GM12892 (cell line): ENCODE results near the gene HOXA11.

ENCODE experiments used
- DNase-seq: peaks from one replicate; pipeline ENCODE4 v3.0.0; 2011; ENCODE audit not compliant: insufficient read length
- FAIRE-seq: peaks from 2 replicates; lab custom pipeline; 2011; peaks lifted over from hg19 to GRCh38; lab: Jason Lieb, UNC
- POLR2A ChIP-seq: IDR thresholded peaks from 2 replicates; pipeline ENCODE4 v1.6.1; 2011; ENCODE audit warnings: low read depth, low read length, control low read depth
- POLR2AphosphoS5 ChIP-seq: IDR thresholded peaks from 2 replicates; pipeline ENCODE4 v1.6.1; 2011; ENCODE audit warnings: low read depth, low read length, control low read depth
- TAF1 ChIP-seq: IDR thresholded peaks from 2 replicates; pipeline ENCODE4 v1.6.1; 2011; ENCODE audit warnings: low read depth, mild to moderate bottlenecking, control low read depth, low read length, borderline replicate concordance

Gene HOXA11

GRCh38 chr7:27143950-27144780, 40.9 kb downstream of the HOXA11 start:
- no peak for TF ChIP-seq POLR2A
- TF ChIP-seq POLR2AphosphoS5 = no peak
- TF ChIP-seq TAF1 = no peak
- FAIRE-seq = no peak
- DNase-seq = no peak

DNA sequence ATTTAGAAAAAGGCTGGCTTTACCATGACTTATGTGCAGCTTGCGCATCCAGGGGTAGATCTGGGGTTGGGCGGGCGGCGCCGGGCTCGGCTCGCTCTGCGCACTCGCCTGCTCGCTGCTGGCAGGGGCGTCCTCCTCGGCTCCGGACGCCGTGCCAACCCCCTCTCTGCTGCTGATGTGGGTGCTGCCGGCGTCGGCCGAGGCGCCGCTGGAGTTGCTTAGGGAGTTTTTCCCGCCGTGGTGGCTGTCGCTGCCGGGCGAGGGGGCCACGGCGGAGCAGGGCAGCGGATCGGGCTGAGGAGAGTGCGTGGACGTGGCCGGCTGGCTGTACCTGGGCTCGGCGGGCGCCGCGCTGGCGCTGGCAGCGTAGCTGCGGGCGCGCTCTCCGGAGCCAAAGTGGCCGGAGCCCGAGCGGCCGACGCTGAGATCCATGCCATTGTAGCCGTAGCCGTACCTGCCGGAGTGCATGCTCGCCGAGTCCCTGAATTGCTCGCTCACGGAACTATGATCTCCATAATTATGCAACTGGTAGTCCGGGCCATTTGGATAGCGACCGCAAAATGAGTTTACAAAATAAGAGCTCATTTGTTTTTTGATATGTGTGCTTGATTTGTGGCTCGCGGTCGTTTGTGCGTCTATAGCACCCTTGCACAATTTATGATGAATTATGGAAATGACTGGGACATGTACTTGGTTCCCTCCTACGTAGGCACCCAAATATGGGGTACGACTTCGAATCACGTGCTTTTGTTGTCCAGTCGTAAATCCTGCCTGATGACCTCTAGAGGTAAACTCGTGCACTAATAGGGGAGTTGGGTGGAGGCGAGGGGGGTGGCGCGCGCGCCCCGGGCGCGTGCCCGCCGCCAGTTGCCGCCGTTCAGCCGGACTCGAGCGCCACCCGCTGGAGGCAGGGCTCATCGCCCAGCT, 41.7 kb downstream of the HOXA11 start, which contains the start of gene HOXA5:
Gene HOXA5, minus strand, starts transcription at position 659 of the 927 bp plus-strand sequence. Its CDS starts 74 bp downstream, at position 585.
- DNase-seq (no peak), FAIRE-seq (no peak)
- TF ChIP-seq TAF1 = no peak
- no peak for TF ChIP-seq POLR2AphosphoS5
- no peak for TF ChIP-seq POLR2A

DNA sequence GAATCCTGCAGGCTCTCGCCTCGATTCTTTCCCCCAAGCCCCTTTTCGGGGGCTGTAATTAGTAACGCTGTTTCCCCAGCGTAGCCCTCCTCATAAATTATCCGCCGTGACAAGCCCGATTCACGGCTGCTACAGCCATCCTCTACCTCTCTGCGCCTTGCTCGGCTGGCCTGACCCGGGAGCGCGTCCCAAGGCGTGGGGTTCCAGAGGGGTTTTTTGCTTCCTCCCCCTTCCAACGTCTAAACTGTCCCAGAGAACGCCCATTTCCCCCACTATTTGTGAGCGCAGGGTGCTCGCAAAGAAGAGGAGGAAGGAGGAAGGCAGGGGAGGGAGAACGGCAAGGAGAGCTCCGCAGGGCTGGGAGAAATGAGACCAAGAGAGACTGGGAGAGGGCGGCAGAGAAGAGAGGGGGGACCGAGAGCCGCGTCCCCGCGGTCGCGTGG, 42.4 kb downstream of the HOXA11 start:
- FAIRE-seq = no peak
- no peak for DNase-seq
- no peak for TF ChIP-seq POLR2A
- TF ChIP-seq TAF1 = no peak
- no peak for TF ChIP-seq POLR2AphosphoS5

- TF ChIP-seq POLR2AphosphoS5 (no peak), TAF1 (no peak), POLR2A (no peak)
- no peak for FAIRE-seq
- DNase-seq = no peak
Measured at GRCh38 chr7:27141923-27142579, 43.0 kb downstream of the HOXA11 start.

- no peak for FAIRE-seq
- no peak for DNase-seq
- TF ChIP-seq POLR2AphosphoS5 (no peak), TAF1 (no peak)
Measured at GRCh38 chr7:27141137-27141922, 43.7 kb downstream of the HOXA11 start.

DNA sequence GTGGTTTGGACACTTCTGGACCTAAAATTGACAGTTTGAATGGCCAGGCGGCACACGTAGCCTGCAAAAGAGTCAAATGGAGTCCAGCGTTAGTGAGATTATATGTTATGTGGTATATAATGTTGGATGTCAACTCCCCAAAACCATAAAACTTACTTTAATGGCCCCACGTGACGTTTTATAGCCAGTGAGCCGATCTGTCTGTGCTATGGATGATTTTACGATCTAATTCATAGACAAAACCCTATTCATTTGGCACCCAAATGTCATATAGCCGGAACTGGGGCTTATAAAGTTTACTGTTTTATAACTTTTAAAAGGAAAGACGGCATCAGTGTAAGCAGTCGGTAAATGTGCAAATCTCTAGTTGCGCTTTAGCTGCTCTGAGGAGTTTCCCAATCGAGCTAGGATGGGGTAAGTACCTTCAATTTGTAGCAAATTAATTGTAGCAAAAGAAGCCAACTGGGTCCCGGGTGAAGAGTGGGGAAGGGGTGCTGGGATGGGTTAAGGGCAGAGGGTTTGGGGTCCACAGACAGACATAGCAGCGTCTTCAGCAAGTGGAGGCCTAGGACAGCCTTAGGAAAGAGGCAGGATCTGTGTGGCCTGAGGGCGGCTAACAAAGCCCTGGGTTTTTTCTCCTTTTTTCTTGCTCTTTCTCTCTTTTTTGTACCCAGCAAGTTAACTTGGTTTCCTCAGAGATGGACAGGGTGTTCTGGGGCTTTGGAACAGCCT, 44.7 kb downstream of the HOXA11 start:
- no peak for FAIRE-seq

GRCh38 chr7:27139334-27140125, 45.5 kb downstream of the HOXA11 start:
- no peak for DNase-seq
- TF ChIP-seq TAF1 (no peak), POLR2A (no peak), POLR2AphosphoS5 (no peak)
- no peak for FAIRE-seq

More for the DNA sequence above, 44.7 kb downstream of the HOXA11 start:
- TF ChIP-seq POLR2AphosphoS5 = no peak
- TF ChIP-seq TAF1 = no peak
- TF ChIP-seq POLR2A = no peak
- DNase-seq = no peak

DNA sequence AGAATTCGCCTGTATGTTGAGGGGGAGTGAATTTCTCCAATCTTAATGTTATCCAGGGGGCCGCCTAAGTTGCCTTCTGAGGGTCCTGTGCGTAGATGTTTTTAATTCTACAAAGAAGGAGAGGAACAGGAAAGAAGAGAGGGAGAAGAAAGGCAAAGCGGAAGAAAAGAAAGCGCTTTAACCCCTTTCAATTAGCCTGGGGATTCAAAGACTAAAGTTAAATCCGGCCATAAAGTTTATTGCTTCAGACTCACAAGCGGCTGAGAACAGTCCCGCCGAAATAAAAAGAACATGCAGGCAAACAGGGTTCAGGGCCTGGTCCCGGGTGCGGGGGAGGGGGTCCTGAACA, 46.1 kb downstream of the HOXA11 start:
- DNase-seq = no peak
- FAIRE-seq = no peak
- TF ChIP-seq POLR2A (no peak), POLR2AphosphoS5 (no peak), TAF1 (no peak)

- no peak for TF ChIP-seq POLR2A
- no peak for DNase-seq
- FAIRE-seq = no peak
Measured at GRCh38 chr7:27138472-27138871, 46.6 kb downstream of the HOXA11 start.
